HCT116 (cell line): ENCODE measurements around the gene KLHDC7B.

Experiments
- ATF3 ChIP-seq: IDR thresholded peaks from 2 replicates; pipeline ENCODE4 v1.6.1; 2012
- CTCF ChIP-seq, 3 experiments: fragments of 200-600 bp in 1 of 3; sonication (generic) in 1 of 3; IDR thresholded peaks in 2 of 3; conservative IDR thresholded peaks in 1 of 3; 2 replicates each; pipeline ENCODE4 v1.5.1; 2012 to 2017; ENCODE audit warnings: low read depth in 2 of 3, low read length in 2 of 3, antibody characterized with exemption in 1 of 3, borderline replicate concordance in 1 of 3, control low read depth in 1 of 3, mild to moderate bottlenecking in 1 of 3, mixed read lengths in 1 of 3, mixed run types in 1 of 3, moderate library complexity in 1 of 3; ENCODE audit not compliant: insufficient read depth in 1 of 3
- EZH2 ChIP-seq: fragments of 200-600 bp; sonication (generic); IDR thresholded peaks from 2 replicates; pipeline ENCODE4 v1.6.1; 2017; ENCODE audit warnings: antibody characterized with exemption, mixed run types
- POLR2A ChIP-seq: IDR thresholded peaks from 2 replicates; pipeline ENCODE4 v1.7.0; 2011; ENCODE audit warnings: borderline replicate concordance; ENCODE audit not compliant: insufficient read depth, insufficient read length; ENCODE audit errors: extremely low read depth
- RAD21 ChIP-seq: IDR thresholded peaks from 2 replicates; pipeline ENCODE4 v1.6.1; 2012; ENCODE audit warnings: low read depth, mild to moderate bottlenecking
- SIN3A ChIP-seq: IDR thresholded peaks from 2 replicates; pipeline ENCODE4 v1.6.1; 2012; ENCODE audit warnings: low read depth
- SP1 ChIP-seq: IDR thresholded peaks from 2 replicates; pipeline ENCODE4 v1.6.1; 2012; ENCODE audit warnings: low read depth
- SRF ChIP-seq: IDR thresholded peaks from 2 replicates; pipeline ENCODE4 v1.6.1; 2012; ENCODE audit warnings: low read depth
- YY1 ChIP-seq: IDR thresholded peaks from 2 replicates; pipeline ENCODE4 v1.6.1; 2011; ENCODE audit warnings: low read length, low read depth, moderate library complexity, mild to moderate bottlenecking; ENCODE audit not compliant: insufficient replicate concordance; ENCODE audit errors: extremely low read depth
- ZFX ChIP-seq: fragments of 450-650 bp; IDR thresholded peaks from 2 replicates; pipeline ENCODE4 v1.6.1; 2017
- ZNF274 ChIP-seq: fragments of 200-500 bp; sonication (Bioruptor generic); IDR thresholded peaks from 2 replicates; pipeline ENCODE4 v1.6.1; 2014; ENCODE audit warnings: mild to moderate bottlenecking, low read depth, low read length, inconsistent platforms

- TF ChIP-seq SRF, result no peak
- peak; percentile 59 to 68 (median 60); a peak in 5 of 6 replicates for TF ChIP-seq CTCF (IDR thresholded peaks at IDR 0.05 in 2 of 3, conservative IDR thresholded peaks at IDR 0.05 in 1 of 3; ENCODE audit: borderline replicate concordance in 1 of 3, insufficient read depth in 1 of 3, low read depth in 2 of 3, low read length in 2 of 3)
- TF ChIP-seq SP1, result no peak
- no peak for TF ChIP-seq POLR2A
- no peak for TF ChIP-seq EZH2
- TF ChIP-seq ATF3, result no peak
- peak; percentile 9 for TF ChIP-seq YY1
- TF ChIP-seq SIN3A, result no peak
- no peak; the same call in 1 of the 2 replicates for TF ChIP-seq RAD21
- no peak; the same call in 1 of the 2 replicates for TF ChIP-seq ZFX
- no peak for TF ChIP-seq ZNF274
These were observed 1.5 kb upstream of the KLHDC7B start for GRCh38 chr22:50544078-50544745.
